Measurements from ENCODE around the gene LMF1. TPM values are rescaled to one million over a fixed set of nuclear protein-coding genes. Genes with fewer than 3 reads are reported as not detected.

The LMF1 gene
- total RNA-seq, 1 donor = 29.4 TPM

DNA sequence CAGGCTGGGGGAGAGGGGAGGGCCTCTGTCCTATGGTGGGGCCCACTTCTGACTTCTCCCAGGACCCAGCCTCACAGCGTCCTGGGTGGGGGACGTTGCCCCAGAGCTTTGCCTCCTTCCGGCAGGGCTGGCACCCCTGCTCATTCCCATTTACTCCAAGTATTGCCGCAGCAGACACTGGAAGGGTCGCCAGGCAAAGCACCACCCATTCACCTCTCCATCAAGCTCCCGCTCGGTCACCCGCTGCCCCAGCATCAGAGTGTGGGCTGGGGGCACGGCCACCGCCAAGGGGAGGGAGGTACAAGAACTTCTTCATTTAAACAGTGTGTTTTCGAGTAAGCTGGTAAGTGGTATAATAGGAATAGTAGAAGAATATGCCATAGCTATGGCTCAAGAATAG is 117.5 kb downstream of the LMF1 start:
- no peak for DNase-seq (ENCODE audit: low read depth)
- H3K4me3 ChIP-seq (ENCODE audit: low read depth, low read length) = no peak overlapping the region
- TF ChIP-seq, protein P1, sequence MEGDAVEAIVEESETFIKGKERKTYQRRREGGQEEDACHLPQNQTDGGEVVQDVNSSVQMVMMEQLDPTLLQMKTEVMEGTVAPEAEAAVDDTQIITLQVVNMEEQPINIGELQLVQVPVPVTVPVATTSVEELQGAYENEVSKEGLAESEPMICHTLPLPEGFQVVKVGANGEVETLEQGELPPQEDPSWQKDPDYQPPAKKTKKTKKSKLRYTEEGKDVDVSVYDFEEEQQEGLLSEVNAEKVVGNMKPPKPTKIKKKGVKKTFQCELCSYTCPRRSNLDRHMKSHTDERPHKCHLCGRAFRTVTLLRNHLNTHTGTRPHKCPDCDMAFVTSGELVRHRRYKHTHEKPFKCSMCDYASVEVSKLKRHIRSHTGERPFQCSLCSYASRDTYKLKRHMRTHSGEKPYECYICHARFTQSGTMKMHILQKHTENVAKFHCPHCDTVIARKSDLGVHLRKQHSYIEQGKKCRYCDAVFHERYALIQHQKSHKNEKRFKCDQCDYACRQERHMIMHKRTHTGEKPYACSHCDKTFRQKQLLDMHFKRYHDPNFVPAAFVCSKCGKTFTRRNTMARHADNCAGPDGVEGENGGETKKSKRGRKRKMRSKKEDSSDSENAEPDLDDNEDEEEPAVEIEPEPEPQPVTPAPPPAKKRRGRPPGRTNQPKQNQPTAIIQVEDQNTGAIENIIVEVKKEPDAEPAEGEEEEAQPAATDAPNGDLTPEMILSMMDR (IDR thresholded peaks at IDR 0.05; ENCODE audit: insufficient read depth, low read length) = no peak

DNA sequence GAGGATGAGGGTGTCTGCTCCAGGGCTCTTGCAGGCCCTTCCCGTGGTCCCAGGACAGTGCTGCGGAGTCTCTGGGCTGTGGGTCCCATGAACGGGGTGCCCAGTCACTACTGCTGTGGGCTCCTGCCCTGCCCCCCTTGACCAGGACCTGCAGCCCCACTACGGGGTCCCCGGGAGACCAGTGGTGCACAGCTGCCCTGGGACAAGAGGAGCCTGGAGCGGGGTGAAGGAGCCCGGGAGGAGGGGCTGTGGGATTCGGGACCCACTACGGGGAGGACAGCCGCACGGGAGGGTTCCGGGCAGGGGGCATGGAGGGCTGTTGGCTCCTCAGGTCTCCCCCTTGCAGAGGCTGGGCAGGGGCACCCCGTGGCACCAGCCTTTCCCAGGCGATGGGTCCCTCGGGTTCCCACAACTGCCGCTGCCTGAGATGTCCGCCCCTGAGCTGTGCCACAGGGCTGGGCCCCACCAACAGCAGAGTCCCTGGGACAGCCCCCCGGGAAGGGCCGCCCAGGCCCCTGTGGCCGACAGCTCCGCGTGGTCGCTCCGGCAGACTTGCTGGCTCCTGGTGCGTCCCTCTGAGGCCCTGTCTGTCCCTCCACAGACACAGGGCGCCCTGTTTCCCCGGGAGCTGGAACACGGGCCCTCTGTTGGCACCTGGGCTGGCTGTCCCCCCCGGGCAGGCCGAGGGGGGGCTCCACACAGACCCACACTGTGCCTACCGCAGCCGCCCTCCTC is 118.2 kb downstream of the LMF1 start:
- TF ChIP-seq, protein P1 (IDR thresholded peaks at IDR 0.05; ENCODE audit: insufficient read depth, low read length) = no peak
- no peak overlapping the region for H3K4me3 ChIP-seq (ENCODE audit: low read depth, low read length)
- DNase-seq (ENCODE audit: low read depth) = no peak

DNA sequence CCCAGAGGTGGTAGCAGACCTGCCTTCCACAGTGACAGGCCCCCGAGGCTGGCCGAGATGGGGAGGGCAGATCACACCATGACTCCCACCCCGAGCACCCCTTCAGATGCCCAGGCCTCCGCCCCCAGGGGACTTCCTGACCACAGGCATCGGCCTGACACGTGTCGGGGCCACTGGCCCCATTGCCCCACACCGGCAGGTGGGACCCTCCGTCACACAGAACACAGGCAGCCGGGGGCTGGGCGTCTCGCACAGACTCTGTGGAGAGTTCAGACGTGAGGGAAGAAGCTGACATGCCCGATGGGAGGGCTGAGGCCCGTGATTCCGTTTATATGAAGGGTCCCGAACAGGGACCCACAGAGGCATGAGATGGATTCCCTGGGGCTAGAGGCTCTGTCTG is 118.9 kb downstream of the LMF1 start:
- TF ChIP-seq, protein P1 (IDR thresholded peaks at IDR 0.05; ENCODE audit: insufficient read depth, low read length) = no peak
- no peak for DNase-seq (ENCODE audit: low read depth)

DNA sequence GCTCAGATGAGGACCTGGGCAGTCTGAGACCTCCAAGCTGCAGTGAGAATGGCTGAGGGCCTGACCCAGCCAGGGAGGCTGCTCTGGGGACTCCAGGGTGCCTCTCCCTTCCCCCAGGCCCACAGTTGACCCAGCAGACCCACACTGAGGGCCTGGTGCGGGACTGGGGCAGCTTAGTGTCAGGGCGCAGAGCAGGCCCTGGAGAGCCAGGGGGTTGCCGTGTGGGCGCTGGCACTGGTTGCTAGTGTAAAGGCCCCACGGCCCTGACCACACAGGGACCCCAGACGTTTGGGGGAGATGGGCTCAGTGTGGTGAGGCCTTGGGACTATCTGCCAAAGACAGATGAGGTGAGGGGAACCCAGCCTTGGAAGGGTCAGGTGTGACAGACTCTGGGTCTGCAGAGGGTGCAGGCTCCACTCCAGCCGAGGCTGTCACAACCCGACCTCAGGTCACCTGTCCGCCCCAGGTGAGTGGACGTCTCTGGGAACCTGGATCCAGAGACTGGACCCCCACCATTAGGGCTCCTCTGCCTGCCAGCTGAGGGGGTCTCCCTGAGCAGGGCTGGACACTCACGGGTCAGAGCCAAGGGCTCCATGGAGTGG is 119.5 kb downstream of the LMF1 start:
- TF ChIP-seq, protein P1 (IDR thresholded peaks at IDR 0.05; ENCODE audit: insufficient read depth, low read length) = no peak
- no peak for DNase-seq (ENCODE audit: low read depth)
- no peak overlapping the region for H3K4me3 ChIP-seq (ENCODE audit: low read depth, low read length)

More for the DNA sequence above, 118.9 kb downstream of the LMF1 start:
- no peak overlapping the region for H3K4me3 ChIP-seq (ENCODE audit: low read depth, low read length)

DNA sequence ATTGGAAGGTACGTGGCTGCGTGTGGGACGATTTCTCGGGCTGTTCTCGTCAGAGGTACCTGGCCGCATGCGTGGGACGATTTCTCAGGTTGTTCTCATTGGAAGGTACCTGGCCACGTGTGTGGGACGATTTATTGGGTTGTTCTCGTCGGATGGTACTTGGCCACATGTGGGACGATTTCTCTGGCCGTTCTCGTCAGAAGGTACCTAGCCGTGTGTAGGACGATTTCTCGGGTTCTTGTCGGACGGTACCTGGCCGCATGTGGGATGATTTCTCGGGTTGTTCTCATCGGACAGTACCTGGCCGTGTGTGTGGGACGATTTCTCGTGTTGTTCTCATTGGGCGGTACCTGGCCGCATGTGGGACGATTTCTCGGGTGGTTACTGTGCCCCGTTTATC is 120.1 kb downstream of the LMF1 start:
- no peak for DNase-seq (ENCODE audit: low read depth)
- H3K4me3 ChIP-seq (ENCODE audit: low read depth, low read length) = no peak overlapping the region
- TF ChIP-seq, protein P1 (IDR thresholded peaks at IDR 0.05; ENCODE audit: insufficient read depth, low read length) = no peak

DNA sequence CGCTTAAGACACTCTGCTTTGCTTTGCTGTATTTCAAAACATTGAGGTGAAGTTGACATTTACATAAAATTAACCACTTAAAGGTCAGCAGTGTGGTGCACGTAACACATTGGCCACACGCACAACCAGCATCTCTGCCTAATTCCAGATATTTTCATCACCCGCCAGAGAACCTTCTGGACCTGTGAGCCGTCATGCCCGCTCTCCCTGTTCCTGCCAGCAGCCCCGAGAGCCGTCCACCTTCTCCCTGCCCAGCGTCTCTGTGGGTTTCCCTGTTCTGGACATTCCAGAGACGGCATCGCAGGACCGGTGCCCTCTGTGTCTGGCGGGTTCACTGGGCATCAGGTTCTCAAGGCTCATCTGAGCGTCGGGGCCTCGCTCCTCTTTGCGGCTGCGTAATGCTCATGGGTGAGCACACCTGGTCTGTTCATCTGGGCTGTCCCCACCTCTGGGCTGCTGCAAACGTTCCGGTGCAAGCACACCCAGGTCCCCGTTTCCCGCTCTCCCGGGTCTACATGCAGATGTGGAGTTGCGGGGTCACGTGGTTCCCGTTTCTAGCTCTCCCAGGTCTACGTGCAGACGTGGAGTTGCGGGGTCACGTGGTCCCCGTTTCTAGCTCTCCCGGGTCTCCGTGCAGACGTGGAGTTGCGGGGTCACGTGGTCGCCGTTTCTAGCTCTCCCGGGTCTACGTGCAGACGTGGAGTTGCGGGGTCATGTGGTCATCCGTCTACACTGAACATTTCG is 122.1 kb downstream of the LMF1 start:
- TF ChIP-seq, protein P1 (IDR thresholded peaks at IDR 0.05; ENCODE audit: insufficient read depth, low read length) = no peak
- no peak overlapping the region for H3K4me3 ChIP-seq (ENCODE audit: low read depth, low read length)
- no peak for DNase-seq (ENCODE audit: low read depth)
